IPS-18c (cell line): ENCODE measurements around the gene CCL18.
"Not testable (repeated sequence)": the region's sequence is repeated elsewhere in the genome, so short reads cannot be mapped to it uniquely, and the experiment has no call there.

Experiments used
- H3K4me3 ChIP-seq: 2 replicates; pipeline ENCODE4 v1.7.0; 2013; ENCODE audit warnings: low read depth, mild to moderate bottlenecking, low read length, moderate library complexity; ENCODE audit not compliant: insufficient read depth
- H3K9me3 ChIP-seq: one replicate; pipeline ENCODE4 v1.6.1; 2013; ENCODE audit warnings: mild to moderate bottlenecking, low read length, moderate library complexity; ENCODE audit not compliant: control insufficient read depth, insufficient read depth

Gene CCL18

GRCh38 chr17:36114971-36115648 lies 51.0 kb downstream of the CCL18 start:
- H3K9me3 ChIP-seq, H3K4me3 ChIP-seq: not testable (repeated sequence)

DNA sequence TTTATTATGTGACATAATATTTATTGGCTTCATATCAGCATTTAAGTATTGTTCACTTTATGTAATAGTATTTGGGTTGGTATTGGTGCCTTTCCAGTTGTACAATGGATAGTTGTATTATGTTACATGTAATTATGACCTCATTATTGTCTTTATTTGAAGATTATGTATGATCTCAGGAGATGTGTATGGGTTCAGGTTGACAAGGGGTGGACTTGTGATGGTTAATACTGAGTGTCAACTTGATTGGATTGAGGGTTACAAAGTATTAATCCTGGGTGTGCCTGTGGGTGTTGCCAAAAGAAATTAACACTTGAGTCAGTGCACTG lies 51.5 kb downstream of the CCL18 start:
- H3K9me3 ChIP-seq, H3K4me3 ChIP-seq: not testable (repeated sequence)

DNA sequence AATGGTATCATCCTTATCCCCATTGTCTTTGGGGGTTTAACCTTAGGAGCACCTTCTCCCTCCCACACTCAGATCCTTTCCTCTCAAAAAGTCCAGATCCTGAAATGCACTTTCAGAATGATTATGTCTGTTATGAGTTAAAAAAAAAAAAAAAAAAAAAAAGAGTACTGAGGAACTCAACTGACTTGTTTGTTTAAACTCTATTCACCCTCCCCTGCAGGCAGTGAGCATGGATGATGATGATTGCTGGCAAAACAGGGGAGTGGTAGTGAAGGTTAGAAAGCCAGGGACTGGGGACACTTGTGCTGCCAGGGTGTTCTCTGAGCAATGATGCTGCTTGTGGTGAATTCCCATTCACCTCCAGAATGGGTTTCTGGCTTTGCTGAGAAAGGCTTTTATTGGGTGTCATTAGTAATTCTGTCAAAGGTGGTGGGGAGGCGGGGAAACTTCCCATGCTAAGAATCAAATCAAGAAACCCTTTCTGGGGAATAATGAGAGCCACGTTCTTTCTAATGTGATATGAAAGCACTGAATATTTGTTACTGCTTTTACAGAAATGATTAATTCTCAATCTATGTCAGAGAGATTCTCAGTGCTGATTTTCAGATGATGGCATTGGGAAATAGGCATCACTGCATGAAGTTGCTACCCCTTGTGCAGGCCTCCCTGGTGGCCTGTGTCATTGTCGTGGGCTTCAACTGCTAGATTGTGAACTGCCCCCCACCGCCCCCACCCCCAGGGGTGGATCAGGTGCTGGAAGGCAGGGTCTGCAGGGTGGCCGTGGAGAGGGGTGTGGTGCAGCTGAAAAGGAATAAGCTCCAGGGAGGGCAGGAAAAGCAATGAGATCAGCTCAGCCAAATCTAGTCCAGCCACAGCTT lies 53.7 kb downstream of the CCL18 start:
- no peaks in the 10 kb centered on the region for H3K9me3 ChIP-seq
- no peak overlapping the region for H3K4me3 ChIP-seq

GRCh38 chr17:36118477-36119353 lies 54.6 kb downstream of the CCL18 start:
- Histone ChIP-seq H3K9me3 (no peaks in the 10 kb centered on the region), H3K4me3 (no peak overlapping the region)

DNA sequence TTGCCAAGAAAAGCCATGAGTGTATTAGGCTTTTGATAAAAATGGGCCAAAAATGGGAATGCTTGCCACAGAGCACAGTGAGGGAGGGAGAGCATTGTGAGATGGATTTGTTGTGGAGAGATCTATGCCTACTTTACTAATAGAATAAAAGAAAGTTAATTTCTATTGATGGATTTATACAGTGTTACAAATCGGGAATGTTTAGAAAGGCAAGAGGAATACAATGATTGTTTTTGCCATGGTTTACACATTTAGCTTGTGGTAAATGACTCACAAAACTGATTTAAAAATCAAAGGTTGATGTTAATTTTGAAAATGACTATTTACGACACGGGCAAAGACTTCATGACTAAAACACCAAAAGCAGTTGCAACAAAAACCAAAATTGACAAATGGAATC lies 56.1 kb downstream of the CCL18 start:
- H3K9me3 ChIP-seq = no peaks in the 10 kb centered on the region
- H3K4me3 ChIP-seq = no peak overlapping the region

- not testable (repeated sequence) for H3K9me3 ChIP-seq, H3K4me3 ChIP-seq
These were observed 57.0 kb downstream of the CCL18 start for GRCh38 chr17:36121099-36121498.
